ENCODE data around the gene MTCL3.
A peak's percentile ranks its signal among the peaks of the same experiment; 100 is the strongest.
"Not testable (repeated sequence)": the region's sequence is repeated elsewhere in the genome, so short reads cannot be mapped to it uniquely, and the experiment has no call there.

Gene MTCL3

GRCh38 chr6:127441881-127442280 is 77.3 kb downstream of the MTCL3 start:
- TF ChIP-seq Cebpa-rat (IDR thresholded peaks at IDR 0.05) = no peak
- Histone ChIP-seq H3K27ac (no peak overlapping the region), H3K9ac (no peak overlapping the region), H3K27me3 (no peaks in the 10 kb centered on the region), H3K9me3 (no peaks in the 10 kb centered on the region), H3K4me1 (no peaks in the 10 kb centered on the region), H3K4me3 (no peak overlapping the region), H3K4me2 (no peak overlapping the region), H3K36me3 (no peaks in the 10 kb centered on the region), H4K20me1 (no peaks in the 10 kb centered on the region)

- no peaks in the 10 kb centered on the region for H3K9me3 ChIP-seq
Observed at GRCh38 chr6:127439718-127440117, 79.4 kb downstream of the MTCL3 start.

GRCh38 chr6:127436578-127437110 is 82.5 kb downstream of the MTCL3 start:
- no peaks in the 10 kb centered on the region for H4K20me1 ChIP-seq
- H3K4me1 ChIP-seq = no peaks in the 10 kb centered on the region
- no peaks in the 10 kb centered on the region for H3K36me3 ChIP-seq
- no peaks in the 10 kb centered on the region for H3K9me3 ChIP-seq
- no peak for TF ChIP-seq Cebpa-rat (IDR thresholded peaks at IDR 0.05)
- H3K9ac ChIP-seq = no peak overlapping the region
- no peak overlapping the region for H3K27ac ChIP-seq
- H3K4me2 ChIP-seq = no peak overlapping the region
- no peak overlapping the region for H3K4me3 ChIP-seq
- H3K27me3 ChIP-seq = no peaks in the 10 kb centered on the region

More at GRCh38 chr6:127439718-127440117, 79.4 kb downstream of the MTCL3 start:
- Histone ChIP-seq H3K36me3 (no peaks in the 10 kb centered on the region), H3K4me1 (no peaks in the 10 kb centered on the region), H3K4me3 (no peak overlapping the region), H3K27ac (no peak overlapping the region), H4K20me1 (no peaks in the 10 kb centered on the region), H3K4me2 (no peak overlapping the region), H3K27me3 (no peaks in the 10 kb centered on the region), H3K9ac (no peak overlapping the region)
- TF ChIP-seq Cebpa-rat (IDR thresholded peaks at IDR 0.05) = no peak

- Histone ChIP-seq H3K4me2 (no peak overlapping the region), H3K4me1 (no peaks in the 10 kb centered on the region), H3K9ac (no peak overlapping the region), H3K27ac (no peak overlapping the region), H3K9me3 (no peaks in the 10 kb centered on the region), H3K27me3 (no peaks in the 10 kb centered on the region), H3K4me3 (no peak overlapping the region), H4K20me1 (no peaks in the 10 kb centered on the region), H3K36me3 (no peaks in the 10 kb centered on the region)
- TF ChIP-seq Cebpa-rat (IDR thresholded peaks at IDR 0.05) = no peak
Observed at GRCh38 chr6:127435626-127436220, 83.4 kb downstream of the MTCL3 start.

GRCh38 chr6:127434651-127435050 is 84.5 kb downstream of the MTCL3 start:
- Histone ChIP-seq H3K27ac (no peak overlapping the region), H3K4me2 (no peak overlapping the region), H3K36me3 (no peaks in the 10 kb centered on the region), H3K4me3 (no peak overlapping the region), H4K20me1 (no peaks in the 10 kb centered on the region), H3K9me3 (no peaks in the 10 kb centered on the region), H3K9ac (no peak overlapping the region), H3K4me1 (no peaks in the 10 kb centered on the region), H3K27me3 (no peaks in the 10 kb centered on the region)
- TF ChIP-seq Cebpa-rat (IDR thresholded peaks at IDR 0.05) = no peak

- H4K20me1 ChIP-seq, H3K9ac ChIP-seq, H3K4me3 ChIP-seq, H3K36me3 ChIP-seq, H3K27me3 ChIP-seq, H3K27ac ChIP-seq: not testable (repeated sequence)
- H3K9me3 ChIP-seq = peaks cover 10% of the 10 kb centered on the region
- H3K4me2 ChIP-seq = peak overlapping the region; percentile 14; the same call in 1 of the 2 replicates
- peaks cover 10% of the 10 kb centered on the region for H3K4me1 ChIP-seq
Observed at GRCh38 chr6:127428562-127428961, 90.6 kb downstream of the MTCL3 start.

GRCh38 chr6:127423921-127424320 is 95.2 kb downstream of the MTCL3 start:
- no peaks in the 10 kb centered on the region for H4K20me1 ChIP-seq
- peaks cover 7% of the 10 kb centered on the region for H3K9me3 ChIP-seq
- no peak overlapping the region for H3K27ac ChIP-seq
- H3K27me3 ChIP-seq = no peaks in the 10 kb centered on the region
- H3K36me3 ChIP-seq = no peaks in the 10 kb centered on the region
- peaks cover 10% of the 10 kb centered on the region for H3K4me1 ChIP-seq
- no peak overlapping the region for H3K4me2 ChIP-seq
- no peak overlapping the region for H3K9ac ChIP-seq
- TF ChIP-seq Cebpa-rat (IDR thresholded peaks at IDR 0.05) = no peak
- no peak overlapping the region for H3K4me3 ChIP-seq

Data from BLaER1 (cell line).